CD8-positive, alpha-beta memory T cell (primary cell): Measurements from ENCODE around the gene TRIP4. TPM values are rescaled to one million over a fixed set of nuclear protein-coding genes. Genes with fewer than 3 reads are reported as not detected.

Experiments
- CTCF ChIA-PET: fragments of 350-600 bp; sonication (Branson Sonifier 250); formaldehyde crosslinking; loops from one replicate; lab custom pipeline; 2021; ENCODE audit warnings: antibody characterized with exemption; lab: Charles Lee
- POLR2A ChIA-PET: fragments of 350-600 bp; sonication (Branson Sonifier 250); formaldehyde crosslinking; loops from one replicate; lab custom pipeline; 2021; ENCODE audit warnings: antibody characterized with exemption; lab: Charles Lee
- DNase-seq, 5 donors: peaks; one replicate each; pipeline versions ENCODE4 v3.0.0 to v3.0.0-alpha.2; 2020 to 2022; ENCODE audit warnings: mixed read lengths in 1 of 5
- H3K27ac ChIP-seq: one replicate; pipeline ENCODE4 v1.7.0; 2013; ENCODE audit warnings: low read depth, mild to moderate bottlenecking, low read length, moderate library complexity
- H3K27me3 ChIP-seq: 2 replicates; pipeline ENCODE4 v1.7.0; 2013; ENCODE audit warnings: low read length, mild to moderate bottlenecking; ENCODE audit not compliant: insufficient read depth, poor library complexity, severe bottlenecking
- H3K36me3 ChIP-seq: 2 replicates; pipeline ENCODE4 v1.7.0; 2013; ENCODE audit warnings: mild to moderate bottlenecking, low read length, moderate library complexity; ENCODE audit not compliant: insufficient read depth
- H3K4me1 ChIP-seq: 2 replicates; pipeline ENCODE4 v1.7.0; 2013; ENCODE audit warnings: mild to moderate bottlenecking, low read length, moderate library complexity; ENCODE audit not compliant: insufficient read depth
- H3K4me3 ChIP-seq: 2 replicates; pipeline ENCODE4 v1.7.0; 2013; ENCODE audit warnings: mild to moderate bottlenecking, low read length
- H3K9me3 ChIP-seq: 2 replicates; pipeline ENCODE4 v1.7.0; 2013; ENCODE audit warnings: mild to moderate bottlenecking, low read length
- H3K27ac Mint-ChIP-seq, 8 donors: one replicate each; pipeline ENCODE4 v1.8.0; 2020 to 2021; ENCODE audit warnings: mixed read lengths in 8 of 8, mild to moderate bottlenecking in 6 of 8, inconsistent platforms in 3 of 8, moderate library complexity in 3 of 8
- H3K27me3 Mint-ChIP-seq, 2 donors: one replicate each; pipeline ENCODE4 v1.8.0; 2020 to 2021; ENCODE audit warnings: mixed read lengths in 2 of 2, mild to moderate bottlenecking in 1 of 2, moderate library complexity in 1 of 2
- H3K36me3 Mint-ChIP-seq, 3 donors: one replicate each; pipeline ENCODE4 v1.8.0; 2020 to 2021; ENCODE audit warnings: mixed read lengths in 3 of 3, inconsistent platforms in 1 of 3, mild to moderate bottlenecking in 1 of 3
- H3K4me1 Mint-ChIP-seq, 3 donors: one replicate each; pipeline ENCODE4 v1.8.0; 2020 to 2021; ENCODE audit warnings: mixed read lengths in 3 of 3, inconsistent platforms in 1 of 3, mild to moderate bottlenecking in 1 of 3
- H3K4me3 Mint-ChIP-seq, 7 donors: one replicate each; pipeline ENCODE4 v1.8.0; 2020 to 2021; ENCODE audit warnings: mixed read lengths in 7 of 7, mild to moderate bottlenecking in 6 of 7, moderate library complexity in 4 of 7, inconsistent platforms in 2 of 7
- H3K9me3 Mint-ChIP-seq, 5 donors: one replicate each; pipeline ENCODE4 v1.8.0; 2020 to 2022; ENCODE audit warnings: mixed read lengths in 5 of 5, mild to moderate bottlenecking in 3 of 5, moderate library complexity in 2 of 5, inconsistent platforms in 1 of 5
- polyA plus RNA-seq: library from polyadenylated mRNA; unstranded; fragments of 300-500 nt; fragmentation: Illumina TruSeq; gene quantifications from one replicate; pipeline ENCODE4 v1.2.3, GENCODE V29; 2021
- total RNA-seq, 2 experiments: library from RNA; stranded (reverse); gene quantifications; one replicate each; pipeline ENCODE4 v1.2.3, GENCODE V29; 2021

Gene TRIP4
- total and polyA plus RNA-seq, 3 experiments from 2014 or later: 25.1 to 31.9 (median 26.2) TPM

DNA sequence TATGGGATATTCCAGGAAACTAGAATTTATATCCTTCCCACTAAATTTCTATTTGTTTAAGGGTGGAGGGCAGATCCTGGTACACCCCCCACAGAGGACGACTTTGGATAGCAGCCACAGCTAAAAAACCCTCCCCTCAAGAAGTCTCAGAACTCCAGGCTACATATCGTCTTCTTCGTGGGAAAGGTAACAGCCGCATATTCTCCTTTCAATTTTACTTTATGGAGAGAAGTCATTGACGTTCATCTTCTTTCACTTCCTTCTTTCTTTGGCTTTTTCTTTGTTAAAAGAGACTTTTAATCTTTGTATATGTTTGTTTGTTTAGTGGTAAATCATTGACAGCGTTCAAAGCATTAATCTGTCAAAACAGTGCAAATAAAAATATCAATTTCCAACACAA lies 36.3 kb downstream of the TRIP4 start:
- H3K4me3 Mint-ChIP-seq: no peak overlapping the region
- Histone ChIP-seq H3K9me3 (no peaks in the 10 kb centered on the region), H3K4me1 (peaks cover 24% of the 10 kb centered on the region), H3K27ac (no peak overlapping the region), H3K36me3 (peaks cover 14% of the 10 kb centered on the region), H3K27me3 (no peaks in the 10 kb centered on the region), H3K4me3 (no peak overlapping the region)
- ChIA-PET POLR2A (no interaction called here), CTCF (no interaction called here)
- H3K36me3 Mint-ChIP-seq: peaks cover 0 to 61% (median 7%) of the 10 kb centered on the region in 3 donors
- H3K4me1 Mint-ChIP-seq: peaks cover 15 to 22% (median 20%) of the 10 kb centered on the region in 3 donors
- DNase-seq: no peak
- H3K27ac Mint-ChIP-seq: peak overlapping the region in 1 of 8 donors; percentile 24
- no peaks in the 10 kb centered on the region for H3K27me3 Mint-ChIP-seq
- no peaks in the 10 kb centered on the region for H3K9me3 Mint-ChIP-seq

DNA sequence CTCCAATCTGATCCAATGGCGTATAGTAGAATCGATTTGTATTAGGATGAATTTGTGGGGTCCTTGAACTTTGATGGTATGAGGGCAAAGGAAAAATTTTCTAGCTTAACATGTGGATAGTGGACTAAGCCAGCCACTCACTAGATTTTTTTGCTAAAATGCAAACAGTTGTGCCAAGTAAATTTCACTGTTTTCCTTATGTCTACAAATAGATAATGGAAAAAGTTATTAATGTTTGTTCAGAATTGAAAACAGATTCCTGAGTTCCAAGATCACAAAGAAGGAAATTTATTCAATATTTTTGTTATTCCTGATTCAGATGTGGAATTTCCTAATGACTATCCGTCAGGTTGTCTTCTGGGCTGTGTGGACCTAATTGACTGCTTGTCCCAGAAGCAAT lies 37.6 kb downstream of the TRIP4 start:
- H3K4me3 ChIP-seq: no peak overlapping the region
- H3K27ac ChIP-seq: no peak overlapping the region
- H3K27me3 ChIP-seq: no peaks in the 10 kb centered on the region
- Mint-ChIP-seq H3K27ac (peak overlapping the region in 2 of 8 donors; percentile 50 to 58), H3K36me3 (peaks cover 0 to 58% (median 7%) of the 10 kb centered on the region in 3 donors), H3K27me3 (no peaks in the 10 kb centered on the region), H3K4me1 (peaks cover 25 to 32% (median 29%) of the 10 kb centered on the region in 3 donors), H3K9me3 (no peaks in the 10 kb centered on the region), H3K4me3 (no peak overlapping the region)
- no peak for DNase-seq
- peaks cover 35% of the 10 kb centered on the region for H3K4me1 ChIP-seq
- POLR2A ChIA-PET: interaction anchor here (0.6 kb wide), 1 partner anchor 478 kb away, joined by 3 read pairs; no protein-coding TSS in a partner anchor
- H3K36me3 ChIP-seq: peaks cover 14% of the 10 kb centered on the region
- H3K9me3 ChIP-seq: no peaks in the 10 kb centered on the region
- CTCF ChIA-PET: interaction anchor here (1.0 to 4.9 kb wide), 2 partner anchors 26 to 227 kb away, joined by 3 to 37 read pairs; no protein-coding TSS in a partner anchor

DNA sequence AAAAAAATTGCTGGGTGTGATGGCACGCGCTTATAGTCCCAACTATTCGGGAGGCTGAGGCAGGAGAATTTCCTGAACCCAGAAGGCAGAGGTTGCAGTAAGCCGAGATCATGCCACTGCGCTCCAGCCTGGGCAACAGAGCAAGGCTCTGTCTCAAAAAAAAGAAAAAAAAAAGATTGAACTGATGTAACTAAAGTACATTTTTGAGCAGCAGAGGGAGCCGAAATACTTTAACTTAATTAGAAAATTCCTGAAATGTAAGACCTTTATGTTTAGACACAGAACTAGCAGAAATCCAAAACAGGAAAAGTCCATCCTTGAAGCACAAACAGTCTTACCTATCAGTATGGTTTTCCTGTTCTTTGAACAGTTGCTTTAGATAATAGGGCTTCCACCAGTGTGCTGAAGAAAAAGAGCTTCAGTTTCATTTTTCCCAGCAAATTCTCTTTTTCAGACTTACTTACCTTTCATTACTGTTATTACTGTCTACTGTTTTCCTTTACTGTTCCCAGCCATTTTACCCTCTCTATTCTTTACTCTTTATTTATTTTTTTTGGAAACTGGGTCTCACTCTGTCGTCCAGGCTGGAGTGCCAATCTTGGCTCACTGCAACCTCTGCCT lies 39.3 kb downstream of the TRIP4 start:
- no peak for DNase-seq
- peak overlapping the region in 7 of 8 donors; percentile 17 to 91 (median 76) for H3K27ac Mint-ChIP-seq
- H3K27me3 Mint-ChIP-seq: no peaks in the 10 kb centered on the region
- Histone ChIP-seq H3K4me1 (peaks cover 48% of the 10 kb centered on the region), H3K9me3 (no peaks in the 10 kb centered on the region), H3K36me3 (peaks cover 9% of the 10 kb centered on the region), H3K4me3 (no peak overlapping the region), H3K27me3 (no peaks in the 10 kb centered on the region), H3K27ac (no peak overlapping the region)
- H3K4me3 Mint-ChIP-seq: peak overlapping the region in 1 of 7 donors; percentile 22
- peaks cover 0 to 51% (median 7%) of the 10 kb centered on the region in 3 donors for H3K36me3 Mint-ChIP-seq
- CTCF ChIA-PET: interaction anchor here (0.7 to 4.9 kb wide), 14 partner anchors 12 to 301 kb away, joined by 3 to 37 read pairs (median 4); partner anchors contain the start of gene ZNF609
- H3K9me3 Mint-ChIP-seq: no peaks in the 10 kb centered on the region
- peaks cover 34 to 44% (median 40%) of the 10 kb centered on the region in 3 donors for H3K4me1 Mint-ChIP-seq
- POLR2A ChIA-PET: no interaction called here

DNA sequence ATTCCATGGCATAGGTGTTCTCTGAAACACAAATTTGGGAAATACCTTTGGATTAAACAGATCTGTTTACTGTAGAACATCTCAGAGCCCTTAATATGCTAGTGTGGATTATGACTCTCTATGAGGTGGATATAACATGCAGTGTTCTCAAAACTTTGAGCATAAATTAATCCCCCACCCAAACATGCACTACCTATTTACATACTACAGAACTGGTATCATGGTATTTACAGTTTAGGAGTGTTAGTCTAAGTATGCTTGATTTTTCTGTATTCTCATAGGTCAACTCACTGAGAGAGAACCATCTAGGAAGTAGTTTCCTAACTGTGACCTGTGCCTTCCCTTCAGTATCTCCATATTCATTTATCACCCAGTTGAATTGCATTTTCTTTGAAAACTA lies 41.8 kb downstream of the TRIP4 start:
- H3K4me1 Mint-ChIP-seq: peaks cover 35 to 47% (median 40%) of the 10 kb centered on the region in 3 donors
- peak overlapping the region in 7 of 8 donors; percentile 76 to 97 (median 93) for H3K27ac Mint-ChIP-seq
- no peaks in the 10 kb centered on the region for H3K9me3 ChIP-seq
- no peak for DNase-seq
- no peaks in the 10 kb centered on the region for H3K9me3 Mint-ChIP-seq
- H3K4me1 ChIP-seq: peaks cover 48% of the 10 kb centered on the region
- no peak overlapping the region for H3K4me3 ChIP-seq
- H3K4me3 Mint-ChIP-seq: peak overlapping the region in 6 of 7 donors; percentile 7 to 86 (median 68)
- H3K36me3 Mint-ChIP-seq: peaks cover 3 to 36% (median 5%) of the 10 kb centered on the region in 3 donors
- H3K36me3 ChIP-seq: peaks cover 5% of the 10 kb centered on the region
- ChIA-PET CTCF (interaction anchor here (1.2 to 4.9 kb wide), 3 partner anchors 12 to 224 kb away, joined by 3 to 37 read pairs (median 11); no protein-coding TSS in a partner anchor), POLR2A (interaction anchor here (0.6 kb wide), 1 partner anchor 871 kb away, joined by 3 read pairs; no protein-coding TSS in a partner anchor)
- no peaks in the 10 kb centered on the region for H3K27me3 ChIP-seq
- no peak overlapping the region for H3K27ac ChIP-seq
- H3K27me3 Mint-ChIP-seq: no peaks in the 10 kb centered on the region

DNA sequence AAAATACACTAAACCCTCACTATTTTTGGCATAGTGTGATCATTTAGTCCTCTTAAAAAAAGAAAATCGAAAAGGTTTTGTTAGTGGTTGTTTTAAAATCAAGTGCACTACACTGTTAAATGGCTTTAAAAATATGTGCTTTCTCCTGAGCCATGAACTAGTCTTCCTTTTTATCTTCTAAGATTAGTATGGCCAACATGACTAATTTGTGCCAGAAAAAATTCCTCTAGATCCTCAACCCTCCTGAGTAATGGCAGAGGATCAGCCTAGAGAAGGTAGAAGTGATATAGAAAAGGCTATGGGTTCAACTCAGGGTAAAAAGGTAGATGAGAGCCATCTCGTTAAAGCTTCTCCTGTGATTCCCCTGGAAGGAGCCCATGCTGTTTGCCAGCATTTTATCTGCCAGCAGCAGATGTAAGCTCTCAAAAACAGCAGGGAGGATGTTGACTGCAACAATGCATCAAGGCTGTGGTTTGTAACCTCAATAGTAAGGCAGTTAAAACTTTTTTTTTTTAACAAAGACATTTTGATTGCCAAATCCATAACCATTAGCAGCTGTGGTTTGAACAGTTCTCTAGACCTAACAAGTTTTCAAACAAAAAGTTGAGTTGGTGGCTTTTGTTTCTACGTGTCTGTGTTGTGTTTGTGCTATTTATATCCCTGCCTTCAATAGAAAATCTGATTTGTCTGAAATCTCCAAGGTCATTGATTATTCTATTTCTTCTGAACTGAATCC lies 42.5 kb downstream of the TRIP4 start:
- Histone ChIP-seq H3K9me3 (no peaks in the 10 kb centered on the region), H3K27me3 (no peaks in the 10 kb centered on the region), H3K4me3 (peak overlapping the region; percentile 38), H3K36me3 (peaks cover 2% of the 10 kb centered on the region), H3K27ac (no peak overlapping the region), H3K4me1 (peaks cover 48% of the 10 kb centered on the region)
- ChIA-PET CTCF (interaction anchor here (0.9 to 1.4 kb wide), 7 partner anchors 11 to 411 kb away, joined by 3 to 11 read pairs (median 3); no protein-coding TSS in a partner anchor), POLR2A (interaction anchor here (0.6 to 1.3 kb wide), 7 partner anchors 8 to 870 kb away, joined by 3 to 8 read pairs (median 3); no protein-coding TSS in a partner anchor)
- no peaks in the 10 kb centered on the region for H3K27me3 Mint-ChIP-seq
- peak; percentile 1 to 82 (median 72) for DNase-seq
- H3K4me1 Mint-ChIP-seq: peaks cover 37 to 47% (median 40%) of the 10 kb centered on the region in 3 donors
- peak overlapping the region; percentile 76 to 97 (median 92) for H3K27ac Mint-ChIP-seq
- peaks cover 5 to 32% (median 5%) of the 10 kb centered on the region in 3 donors for H3K36me3 Mint-ChIP-seq
- H3K9me3 Mint-ChIP-seq: no peaks in the 10 kb centered on the region
- peak overlapping the region; percentile 17 to 86 (median 79) for H3K4me3 Mint-ChIP-seq

DNA sequence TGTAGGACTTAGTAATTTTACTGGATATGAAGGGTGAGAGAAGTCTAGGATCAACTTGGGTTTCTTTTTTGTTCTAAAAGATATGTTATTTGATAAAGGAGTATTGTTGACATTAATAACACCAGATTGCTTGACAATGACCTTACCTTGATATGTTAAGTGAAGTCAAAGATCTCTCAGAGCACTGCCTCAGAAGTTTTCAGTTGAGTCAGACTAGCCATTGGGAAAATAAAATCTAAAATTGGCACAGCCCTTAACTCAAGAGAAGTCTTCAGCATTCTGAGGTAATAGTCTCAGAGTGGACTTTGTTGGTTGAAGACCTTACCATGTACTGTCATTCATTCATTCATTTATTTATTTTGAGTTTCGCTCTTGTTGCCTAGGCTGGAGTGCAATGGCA lies 50.3 kb downstream of the TRIP4 start:
- Histone ChIP-seq H3K4me1 (peaks cover 20% of the 10 kb centered on the region), H3K36me3 (no peaks in the 10 kb centered on the region), H3K4me3 (no peak overlapping the region), H3K27me3 (no peaks in the 10 kb centered on the region), H3K27ac (no peak overlapping the region), H3K9me3 (no peaks in the 10 kb centered on the region)
- no peak overlapping the region for H3K4me3 Mint-ChIP-seq
- no peaks in the 10 kb centered on the region for H3K9me3 Mint-ChIP-seq
- no peak for DNase-seq
- ChIA-PET POLR2A (no interaction called here), CTCF (no interaction called here)
- H3K36me3 Mint-ChIP-seq: peaks cover 5 to 27% (median 8%) of the 10 kb centered on the region in 3 donors
- H3K27me3 Mint-ChIP-seq: no peaks in the 10 kb centered on the region
- H3K4me1 Mint-ChIP-seq: peaks cover 24 to 40% (median 28%) of the 10 kb centered on the region in 3 donors
- H3K27ac Mint-ChIP-seq: peak overlapping the region in 4 of 8 donors; percentile 0 to 60 (median 40)

DNA sequence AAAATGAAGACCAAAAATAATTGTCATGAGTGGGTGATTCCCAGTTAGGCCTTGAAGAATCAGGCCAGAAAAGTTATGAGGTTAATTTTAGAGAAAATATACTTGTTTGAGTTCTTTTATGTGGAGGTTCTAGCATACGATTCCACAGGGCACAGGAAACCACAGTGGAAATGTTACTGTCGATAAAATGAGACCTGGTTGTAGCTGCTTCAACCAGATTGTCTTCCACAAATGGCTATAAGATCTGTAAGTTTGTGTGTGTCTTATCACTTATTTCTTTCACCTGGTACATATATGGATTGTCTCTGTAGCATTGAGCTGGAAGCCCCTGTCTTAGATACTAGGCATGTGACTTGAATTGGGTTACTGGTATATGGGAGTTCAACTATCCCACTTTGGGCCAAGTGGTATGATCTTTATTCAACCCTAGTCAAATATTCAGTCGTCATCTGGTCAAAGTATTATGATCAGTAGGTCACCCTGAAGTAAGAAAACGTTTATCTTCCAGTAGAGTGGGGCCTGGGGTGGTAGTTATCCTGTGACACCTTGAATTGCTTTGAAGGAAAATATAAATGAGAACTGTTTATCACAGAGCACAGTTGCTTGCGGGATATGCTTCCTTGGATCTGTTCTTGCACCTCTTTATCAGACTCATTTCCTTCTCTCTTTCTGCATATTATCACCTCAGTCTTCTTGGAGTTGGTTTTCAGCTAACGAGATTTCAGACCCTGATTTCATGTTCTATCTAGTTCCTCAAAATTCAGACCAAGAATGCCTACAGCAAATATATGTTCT lies 51.2 kb downstream of the TRIP4 start:
- no peaks in the 10 kb centered on the region for H3K9me3 Mint-ChIP-seq
- ChIA-PET CTCF (no interaction called here), POLR2A (interaction anchor here (0.9 kb wide), 1 partner anchor 9 kb away, joined by 3 read pairs; no protein-coding TSS in a partner anchor)
- DNase-seq: no peak
- H3K4me1 Mint-ChIP-seq: peaks cover 32 to 45% (median 37%) of the 10 kb centered on the region in 3 donors
- H3K4me3 Mint-ChIP-seq: peak overlapping the region in 1 of 7 donors; percentile 10
- H3K27ac Mint-ChIP-seq: peak overlapping the region in 3 of 8 donors; percentile 23 to 60 (median 26)
- H3K27me3 Mint-ChIP-seq: no peaks in the 10 kb centered on the region
- Histone ChIP-seq H3K9me3 (no peaks in the 10 kb centered on the region), H3K4me1 (peaks cover 29% of the 10 kb centered on the region), H3K4me3 (no peak overlapping the region), H3K36me3 (no peaks in the 10 kb centered on the region), H3K27ac (no peak overlapping the region), H3K27me3 (no peaks in the 10 kb centered on the region)
- peaks cover 5 to 26% (median 8%) of the 10 kb centered on the region in 3 donors for H3K36me3 Mint-ChIP-seq
